SK-N-SH treated with all-trans-retinoic acid at 6 μM for 48 hours (cell line): ENCODE results near the gene DIP2C.

Experiments used
- ATAC-seq: fragments of 200-7000 bp; cut with Tn5 transposase; 3 replicates; pipeline ENCODE4 v1.9.1; 2020; ENCODE audit warnings: mild to moderate bottlenecking, moderate library complexity
- ARNTL ChIP-seq: fragments of 450-650 bp; formaldehyde crosslinking; IDR thresholded peaks from 2 replicates; pipeline ENCODE4 v1.5.0; 2020; ENCODE audit warnings: low read depth, mild to moderate bottlenecking, moderate library complexity, borderline replicate concordance
- BACH2 ChIP-seq: fragments of 250-450 bp; sonication (Bioruptor Pico); IDR thresholded peaks from 2 replicates; pipeline ENCODE4 v1.9.0; 2021; ENCODE audit warnings: mild to moderate bottlenecking, borderline replicate concordance
- CSDC2 ChIP-seq: fragments of 250-450 bp; sonication (Bioruptor Pico); IDR thresholded peaks from 2 replicates; pipeline ENCODE4 v1.5.0; 2020; ENCODE audit warnings: mild to moderate bottlenecking, moderate library complexity
- CSRNP3 ChIP-seq: fragments of 250-450 bp; sonication (Bioruptor Pico); IDR thresholded peaks from 2 replicates; pipeline ENCODE4 v1.5.1; 2021; ENCODE audit warnings: mild to moderate bottlenecking, moderate library complexity
- ESRRG ChIP-seq: fragments of 250-450 bp; sonication (Bioruptor Pico); IDR thresholded peaks from 2 replicates; pipeline ENCODE4 v1.6.1; 2021; ENCODE audit warnings: mild to moderate bottlenecking
- GLIS3 ChIP-seq: fragments of 250-450 bp; sonication (Bioruptor Pico); IDR thresholded peaks from 2 replicates; pipeline ENCODE4 v1.5.0; 2020; ENCODE audit warnings: mild to moderate bottlenecking, moderate library complexity
- ISL1 ChIP-seq: fragments of 250-450 bp; sonication (Bioruptor Pico); IDR thresholded peaks from 2 replicates; pipeline ENCODE4 v2.1.2; 2022; ENCODE audit warnings: mild to moderate bottlenecking, moderate library complexity
- OSR1 ChIP-seq: fragments of 250-450 bp; sonication (Bioruptor Pico); IDR thresholded peaks from 2 replicates; pipeline ENCODE4 v1.8.0; 2022; ENCODE audit warnings: moderate library complexity, mild to moderate bottlenecking, inconsistent platforms
- POU6F1 ChIP-seq: fragments of 250-450 bp; sonication (Bioruptor Pico); IDR thresholded peaks from 2 replicates; pipeline ENCODE4 v1.8.0; 2021; ENCODE audit warnings: low read depth, mild to moderate bottlenecking, moderate library complexity, borderline replicate concordance
- PPARA ChIP-seq: fragments of 250-450 bp; sonication (Bioruptor Pico); IDR thresholded peaks from 2 replicates; pipeline ENCODE4 v1.5.0; 2020; ENCODE audit warnings: mild to moderate bottlenecking, borderline replicate concordance
- RARB ChIP-seq: fragments of 250-450 bp; sonication (Bioruptor Pico); IDR thresholded peaks from 2 replicates; pipeline ENCODE4 v1.8.0; 2021; ENCODE audit warnings: mild to moderate bottlenecking, moderate library complexity
- SNAI2 ChIP-seq: fragments of 250-450 bp; sonication (Bioruptor Pico); IDR thresholded peaks from 2 replicates; pipeline ENCODE4 v1.5.0; 2020; ENCODE audit warnings: mild to moderate bottlenecking, moderate library complexity
- TCF4 ChIP-seq: fragments of 250-450 bp; sonication (Bioruptor Pico); IDR thresholded peaks from 2 replicates; pipeline ENCODE4 v1.8.0; 2021; ENCODE audit warnings: mild to moderate bottlenecking, moderate library complexity, borderline replicate concordance
- TOX ChIP-seq: fragments of 250-450 bp; sonication (Bioruptor Pico); IDR thresholded peaks from 2 replicates; pipeline ENCODE4 v1.8.0; 2021; ENCODE audit warnings: mild to moderate bottlenecking, moderate library complexity, borderline replicate concordance
- TSHZ2 ChIP-seq: fragments of 250-450 bp; sonication (Bioruptor Pico); IDR thresholded peaks from 2 replicates; pipeline ENCODE4 v1.5.0; 2020; ENCODE audit warnings: mild to moderate bottlenecking, moderate library complexity
- ZFP3 ChIP-seq: fragments of 250-450 bp; sonication (Bioruptor Pico); IDR thresholded peaks from 2 replicates; pipeline ENCODE4 v1.5.0; 2020; ENCODE audit warnings: mild to moderate bottlenecking, moderate library complexity
- ZFP30 ChIP-seq: fragments of 450-650 bp; formaldehyde crosslinking; IDR thresholded peaks from 2 replicates; pipeline ENCODE4 v1.5.0; 2022; ENCODE audit warnings: mild to moderate bottlenecking, moderate library complexity
- ZNF565 ChIP-seq: fragments of 450-650 bp; formaldehyde crosslinking; conservative IDR thresholded peaks from 2 replicates; pipeline ENCODE4 v1.5.0; 2020; ENCODE audit warnings: low read depth, mild to moderate bottlenecking, moderate library complexity
- ZNF70 ChIP-seq: fragments of 450-650 bp; formaldehyde crosslinking; IDR thresholded peaks from 2 replicates; pipeline ENCODE4 v1.5.0; 2020; ENCODE audit warnings: mild to moderate bottlenecking, moderate library complexity

DIP2C gene

GRCh38 chr10:340646-341045 is 348.8 kb downstream of the DIP2C start:
- no peak for ATAC-seq
- no peak for TF ChIP-seq PPARA (CRISPR knock-in tag)
- TF ChIP-seq ESRRG = no peak

- TF ChIP-seq PPARA (CRISPR knock-in tag) (no peak), ZNF70 (CRISPR knock-in tag) (no peak), ESRRG (no peak), TOX (no peak), ISL1 (CRISPR knock-in tag) (no peak), ARNTL (CRISPR knock-in tag) (no peak), TSHZ2 (no peak), TCF4 (CRISPR knock-in tag) (no peak)
- no peak for ATAC-seq
These were observed 350.5 kb downstream of the DIP2C start for GRCh38 chr10:339038-339391.

GRCh38 chr10:338171-339037 is 351.1 kb downstream of the DIP2C start:
- no peak for ATAC-seq
- TF ChIP-seq ZFP30 (no peak), CSDC2 (CRISPR knock-in tag) (no peak), ZNF70 (CRISPR knock-in tag) (no peak), ESRRG (no peak), TSHZ2 (no peak), ZFP3 (CRISPR knock-in tag) (no peak), SNAI2 (CRISPR knock-in tag) (no peak), POU6F1 (CRISPR knock-in tag) (no peak), PPARA (CRISPR knock-in tag) (no peak)
- TF ChIP-seq, all 23 proteins: peak for 0

GRCh38 chr10:336247-336646 is 353.2 kb downstream of the DIP2C start:
- no peak for ATAC-seq
- TF ChIP-seq GLIS3 (CRISPR knock-in tag) (no peak), CSDC2 (CRISPR knock-in tag) (no peak), ZNF70 (CRISPR knock-in tag) (no peak), RARB (CRISPR knock-in tag) (no peak), ZNF565 (CRISPR knock-in tag) (no peak), OSR1 (CRISPR knock-in tag) (no peak), BACH2 (CRISPR knock-in tag) (no peak), TCF4 (CRISPR knock-in tag) (no peak), ARNTL (CRISPR knock-in tag) (no peak), POU6F1 (CRISPR knock-in tag) (no peak), ESRRG (no peak), CSRNP3 (no peak), TSHZ2 (no peak), SNAI2 (CRISPR knock-in tag) (no peak), ZFP30 (no peak)
